Liver (tissue), 9 donors: ENCODE data around the gene ZNF432. TPM values are rescaled to one million over a fixed set of nuclear protein-coding genes. Genes with fewer than 3 reads are reported as not detected.

Source experiments
- DNase-seq: peaks from one replicate; pipeline ENCODE4 v3.0.0-alpha.2; 2017; ENCODE audit warnings: low spot score
- H3K27ac ChIP-seq, 2 donors: one replicate each; pipeline ENCODE4 v1.7.0; 2013; ENCODE audit warnings: inconsistent platforms in 2 of 2, low read length in 2 of 2, control low read depth in 1 of 2, low read depth in 1 of 2, mild to moderate bottlenecking in 1 of 2
- H3K27me3 ChIP-seq, 4 donors: one replicate each; pipeline versions ENCODE4 v1.6.1 to v1.7.0; 2013; ENCODE audit warnings: low read length in 3 of 4, inconsistent platforms in 1 of 4, mild to moderate bottlenecking in 1 of 4, moderate library complexity in 1 of 4; ENCODE audit not compliant: control insufficient read depth in 4 of 4, insufficient read depth in 4 of 4
- H3K36me3 ChIP-seq, 4 donors: one replicate each; pipeline versions ENCODE4 v1.6.1 to v1.7.0; 2013; ENCODE audit warnings: low read length in 3 of 4, mild to moderate bottlenecking in 3 of 4, low read depth in 1 of 4, moderate library complexity in 1 of 4; ENCODE audit not compliant: control insufficient read depth in 4 of 4, insufficient read depth in 3 of 4
- H3K4me1 ChIP-seq, 4 donors: one replicate each; pipeline versions ENCODE4 v1.6.1 to v1.7.0; 2013; ENCODE audit warnings: low read length in 3 of 4, mild to moderate bottlenecking in 3 of 4, moderate library complexity in 1 of 4; ENCODE audit not compliant: control insufficient read depth in 4 of 4, insufficient read depth in 4 of 4
- H3K4me3 ChIP-seq, 3 donors: one replicate each; pipeline versions ENCODE4 v1.6.1 to v1.7.0; 2013; ENCODE audit warnings: low read length in 3 of 3, control low read depth in 1 of 3, low read depth in 1 of 3, mild to moderate bottlenecking in 1 of 3
- H3K9ac ChIP-seq, 2 donors: one replicate each; pipeline ENCODE4 v1.7.0; 2013; ENCODE audit warnings: low read length in 2 of 2, mild to moderate bottlenecking in 2 of 2, moderate library complexity in 2 of 2, control low read depth in 1 of 2, low read depth in 1 of 2
- H3K9me3 ChIP-seq, 4 donors: one replicate each; pipeline versions ENCODE4 v1.6.1 to v1.7.0; 2013; ENCODE audit warnings: low read length in 3 of 4; ENCODE audit not compliant: control insufficient read depth in 4 of 4
- CTCF ChIP-seq: fragments of 150-350 bp; IDR thresholded peaks from 2 replicates; pipeline ENCODE4 v1.5.1; 2017; ENCODE audit warnings: improper control_type of control experiment, low read depth, low read length; ENCODE audit not compliant: missing input control
- FOXA1 ChIP-seq: IDR thresholded peaks from 2 replicates; pipeline ENCODE4 v1.6.1; 2016; ENCODE audit warnings: antibody characterized with exemption
- GABPA ChIP-seq, 2 donors: IDR thresholded peaks in 1 of 2; conservative IDR thresholded peaks in 1 of 2; 2 replicates each; pipeline ENCODE4 v1.6.1; 2016; ENCODE audit warnings: antibody characterized with exemption in 2 of 2, mild to moderate bottlenecking in 1 of 2, moderate library complexity in 1 of 2
- HNF4A ChIP-seq, 2 donors: conservative IDR thresholded peaks; 2 replicates each; pipeline ENCODE4 v1.6.1; 2016; ENCODE audit warnings: antibody characterized with exemption in 2 of 2, mild to moderate bottlenecking in 2 of 2
- HNF4G ChIP-seq: IDR thresholded peaks from 2 replicates; pipeline ENCODE4 v1.6.1; 2016; ENCODE audit warnings: antibody characterized with exemption
- MAX ChIP-seq: IDR thresholded peaks from 2 replicates; pipeline ENCODE4 v1.6.1; 2016; ENCODE audit warnings: antibody characterized with exemption
- NR2F2 ChIP-seq: IDR thresholded peaks from 2 replicates; pipeline ENCODE4 v1.6.1; 2016; ENCODE audit warnings: antibody characterized with exemption
- SP1 ChIP-seq: IDR thresholded peaks from 2 replicates; pipeline ENCODE4 v1.6.1; 2018; ENCODE audit warnings: antibody characterized with exemption, mild to moderate bottlenecking
- TAF1 ChIP-seq: conservative IDR thresholded peaks from 2 replicates; pipeline ENCODE4 v1.6.1; 2016; ENCODE audit warnings: antibody characterized with exemption, mild to moderate bottlenecking
- YY1 ChIP-seq: IDR thresholded peaks from 2 replicates; pipeline ENCODE4 v1.6.1; 2016; ENCODE audit warnings: antibody characterized with exemption, mild to moderate bottlenecking
- WGBS: extraction: QIAGEN DNeasy Blood & Tissue Kit; methylation state at CpG from one replicate; pipeline ENCODE4 v1.1.7; 2013; 5-methylcytosine and 5-hydroxymethylcytosine counted together
- polyA plus RNA-seq, 2 donors: library from polyadenylated mRNA; stranded (reverse) in 1 of 2; unstranded in 1 of 2; fragments of 200-250 nt in 1 of 2; fragments of >200 nt in 1 of 2; fragmentation: Nextera tagmentation in 1 of 2; extraction: Ambion mirVana in 1 of 2; gene quantifications; one replicate each; pipeline versions ENCODE4 v1.2.1 to v1.2.3, GENCODE V29; 2013 to 2015
- total RNA-seq, 2 donors: library from RNA; depleted of rRNA; stranded (reverse); fragments of >200 nt; gene quantifications; one replicate each; pipeline ENCODE4 v1.2.3, GENCODE V29; 2014
- TF ChIP-seq, protein P1 (sequence below): IDR thresholded peaks from 2 replicates; pipeline ENCODE4 v1.6.1; 2016; ENCODE audit warnings: antibody characterized with exemption
- donor health status: healthy.
- donor health status: healthy.
- donor health status: healthy.
- donor health status: healthy.
- donor health status: healthy.

The ZNF432 gene
- total and polyA plus RNA-seq, 4 donors: 0.83 to 4.8 (median 1.9) TPM

DNA sequence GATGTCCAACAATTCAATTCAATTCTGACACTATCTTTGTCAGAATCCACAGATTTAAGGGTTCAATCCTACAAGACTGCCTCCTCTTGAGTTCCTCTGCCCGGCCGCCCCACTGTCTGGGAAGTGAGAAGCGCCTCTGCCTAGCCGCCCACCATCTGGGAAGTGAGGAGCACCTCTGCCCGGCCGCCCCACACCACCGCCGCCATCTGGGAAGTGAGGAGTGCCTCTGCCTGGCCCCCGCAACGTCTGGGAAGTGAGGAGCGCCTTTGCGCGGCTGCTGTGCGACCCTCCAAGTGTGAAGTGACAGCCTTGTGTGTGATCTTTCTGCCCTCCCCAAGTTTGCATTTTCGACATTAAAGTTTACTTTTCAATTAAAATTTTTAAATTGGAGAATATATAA, 26.4 kb downstream of the ZNF432 start:
- Histone ChIP-seq H3K27me3 (no peaks in the 10 kb centered on the region), H3K4me1 (no peaks in the 10 kb centered on the region), H3K36me3 (peaks cover 19 to 67% (median 57%) of the 10 kb centered on the region in 4 donors), H3K9ac (no peak overlapping the region), H3K4me3 (no peak overlapping the region), H3K27ac (no peak overlapping the region), H3K9me3 (peaks cover 51 to 87% (median 60%) of the 10 kb centered on the region in 4 donors)
- 98% methylated on average over 15 of the region's 15 CpGs for WGBS
- TF ChIP-seq FOXA1 (no peak), YY1 (no peak), GABPA (IDR thresholded peaks at IDR 0.05 in 1 of 2, conservative IDR thresholded peaks at IDR 0.05 in 1 of 2) (no peak), HNF4G (no peak)
- TF ChIP-seq, protein P1, sequence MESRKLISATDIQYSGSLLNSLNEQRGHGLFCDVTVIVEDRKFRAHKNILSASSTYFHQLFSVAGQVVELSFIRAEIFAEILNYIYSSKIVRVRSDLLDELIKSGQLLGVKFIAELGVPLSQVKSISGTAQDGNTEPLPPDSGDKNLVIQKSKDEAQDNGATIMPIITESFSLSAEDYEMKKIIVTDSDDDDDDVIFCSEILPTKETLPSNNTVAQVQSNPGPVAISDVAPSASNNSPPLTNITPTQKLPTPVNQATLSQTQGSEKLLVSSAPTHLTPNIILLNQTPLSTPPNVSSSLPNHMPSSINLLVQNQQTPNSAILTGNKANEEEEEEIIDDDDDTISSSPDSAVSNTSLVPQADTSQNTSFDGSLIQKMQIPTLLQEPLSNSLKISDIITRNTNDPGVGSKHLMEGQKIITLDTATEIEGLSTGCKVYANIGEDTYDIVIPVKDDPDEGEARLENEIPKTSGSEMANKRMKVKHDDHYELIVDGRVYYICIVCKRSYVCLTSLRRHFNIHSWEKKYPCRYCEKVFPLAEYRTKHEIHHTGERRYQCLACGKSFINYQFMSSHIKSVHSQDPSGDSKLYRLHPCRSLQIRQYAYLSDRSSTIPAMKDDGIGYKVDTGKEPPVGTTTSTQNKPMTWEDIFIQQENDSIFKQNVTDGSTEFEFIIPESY: no peak
- no peak for DNase-seq

GRCh38 chr19:52020506-52020905, 28.1 kb downstream of the ZNF432 start:
- no peak for DNase-seq
- H3K4me3 ChIP-seq: peak overlapping the region in 2 of 3 donors; percentile 44 to 55
- H3K27ac ChIP-seq: no peak overlapping the region
- 99% methylated on average over 4 of the region's 4 CpGs for WGBS
- H3K36me3 ChIP-seq: peaks cover 26 to 77% (median 69%) of the 10 kb centered on the region in 4 donors
- no peak overlapping the region for H3K9ac ChIP-seq
- peaks cover 62 to 91% (median 68%) of the 10 kb centered on the region in 4 donors for H3K9me3 ChIP-seq
- TF ChIP-seq TAF1 (no peak), FOXA1 (no peak), GABPA (IDR thresholded peaks at IDR 0.05 in 1 of 2, conservative IDR thresholded peaks at IDR 0.05 in 1 of 2) (no peak), MAX (no peak), SP1 (no peak), CTCF (no peak)
- no peaks in the 10 kb centered on the region for H3K4me1 ChIP-seq
- H3K27me3 ChIP-seq: no peaks in the 10 kb centered on the region

DNA sequence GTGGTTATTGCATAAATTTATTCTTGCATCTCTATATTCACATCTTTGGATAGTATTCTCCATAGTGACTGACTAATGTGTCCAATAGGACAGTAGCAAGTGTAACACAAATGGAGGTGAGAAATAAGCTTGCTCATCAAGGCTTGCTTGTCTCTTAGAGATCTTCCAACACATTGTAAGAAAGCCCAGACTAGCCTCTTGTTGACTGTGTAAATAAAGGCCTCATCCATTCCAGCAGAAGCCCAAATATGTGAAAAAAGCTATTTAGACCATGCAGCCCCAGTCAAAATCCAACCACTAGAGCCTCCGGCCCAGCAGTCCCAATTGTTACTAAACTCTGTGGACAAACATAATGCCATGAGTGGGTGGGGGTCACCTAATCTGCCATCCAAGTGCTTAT, 38.0 kb downstream of the ZNF432 start:
- Histone ChIP-seq H3K27ac (no peak overlapping the region), H3K27me3 (no peaks in the 10 kb centered on the region), H3K4me1 (peaks cover 0 to 13% (median 5%) of the 10 kb centered on the region in 4 donors), H3K4me3 (peak overlapping the region in 1 of 3 donors; percentile 56), H3K9me3 (peaks cover 16 to 38% (median 24%) of the 10 kb centered on the region in 4 donors), H3K36me3 (peaks cover 0 to 7% (median 4%) of the 10 kb centered on the region in 4 donors), H3K9ac (no peak overlapping the region)
- WGBS: 95% methylated on average over 1 of the region's 1 CpG
- no peak for DNase-seq
- TF ChIP-seq TAF1 (no peak), NR2F2 (no peak), FOXA1 (no peak), HNF4A (conservative IDR thresholded peaks at IDR 0.05) (no peak), MAX (no peak)
